Fibroblast of villous mesenchyme (primary cell): ENCODE results near the gene CISH. TPM values are rescaled to one million over a fixed set of nuclear protein-coding genes. Genes with fewer than 3 reads are reported as not detected.

Experiments used
- DNase-seq: peaks from one replicate; pipeline ENCODE4 v3.0.0-alpha.2; 2010; ENCODE audit warnings: low read depth
- H3K4me3 ChIP-seq: 2 replicates; pipeline ENCODE4 v1.5.1; 2011; ENCODE audit warnings: low read depth, mild to moderate bottlenecking, low read length
- CTCF ChIP-seq: IDR thresholded peaks from 2 replicates; pipeline ENCODE4 v1.5.1; 2012; ENCODE audit warnings: low read depth, mild to moderate bottlenecking, low read length; ENCODE audit not compliant: insufficient read depth
- total RNA-seq: library from RNA; depleted of rRNA; stranded (reverse); fragments of >200 nt; gene quantifications from 2 replicates; pipeline ENCODE4 v1.2.3, GENCODE V29; 2012

The CISH gene
- total RNA-seq, 1 donor, result 0.86 TPM

GRCh38 chr3:50588759-50589433 is 22.7 kb downstream of the CISH start:
- no peak for DNase-seq
- no peak for TF ChIP-seq CTCF

GRCh38 chr3:50587806-50588758 is 23.5 kb downstream of the CISH start:
- H3K4me3 ChIP-seq, result no peak overlapping the region
- no peak for TF ChIP-seq CTCF
- DNase-seq, result no peak

More at GRCh38 chr3:50588759-50589433, 22.7 kb downstream of the CISH start:
- no peak overlapping the region for H3K4me3 ChIP-seq

- TF ChIP-seq CTCF, result no peak
- H3K4me3 ChIP-seq, result no peak overlapping the region
- no peak for DNase-seq
Measured at GRCh38 chr3:50587373-50587772, 24.2 kb downstream of the CISH start.

GRCh38 chr3:50586763-50587070 is 24.9 kb downstream of the CISH start:
- TF ChIP-seq CTCF, result no peak
- DNase-seq, result no peak
- H3K4me3 ChIP-seq, result no peak overlapping the region

GRCh38 chr3:50585919-50586762 is 25.4 kb downstream of the CISH start:
- DNase-seq, result no peak
- no peak overlapping the region for H3K4me3 ChIP-seq
- no peak for TF ChIP-seq CTCF

- DNase-seq, result no peak
- H3K4me3 ChIP-seq, result no peak overlapping the region
- TF ChIP-seq CTCF, result no peak
Measured at GRCh38 chr3:50584391-50584790, 27.2 kb downstream of the CISH start.
